Nucleus accumbens (tissue), 56 donors: Measurements from ENCODE around the gene MRPS6.

Experiments used
- DNase-seq, 56 donors: peaks; one replicate each; lab custom pipeline; 2025; lab: John Stamatoyannopoulos, UW

Gene MRPS6

GRCh38 chr21:34094949-34095348, 21.6 kb downstream of the MRPS6 start:
- no peak for DNase-seq

GRCh38 chr21:34097442-34097841, 24.1 kb downstream of the MRPS6 start:
- DNase-seq, result no peak

- DNase-seq, result no peak
Measured at GRCh38 chr21:34100337-34100736, 27.0 kb downstream of the MRPS6 start.

- DNase-seq, result no peak
Measured at GRCh38 chr21:34100790-34101189, 27.4 kb downstream of the MRPS6 start.

GRCh38 chr21:34105947-34106541, 32.7 kb downstream of the MRPS6 start:
- DNase-seq, result no peak

- no peak for DNase-seq
Measured at GRCh38 chr21:34107606-34108005, 34.2 kb downstream of the MRPS6 start.

- no peak for DNase-seq
Measured at GRCh38 chr21:34109075-34109474, 35.7 kb downstream of the MRPS6 start.

GRCh38 chr21:34110594-34111202, 37.3 kb downstream of the MRPS6 start:
- no peak for DNase-seq

- DNase-seq, result no peak
Measured at GRCh38 chr21:34112316-34113033, 39.1 kb downstream of the MRPS6 start.

- no peak for DNase-seq
Measured at GRCh38 chr21:34113842-34114241, 40.5 kb downstream of the MRPS6 start.

- DNase-seq, result no peak
Measured at GRCh38 chr21:34115160-34115559, 41.8 kb downstream of the MRPS6 start.

GRCh38 chr21:34116569-34116968, 43.2 kb downstream of the MRPS6 start:
- no peak for DNase-seq

GRCh38 chr21:34120867-34121266, 47.5 kb downstream of the MRPS6 start:
- DNase-seq, result no peak

- no peak for DNase-seq
Measured at GRCh38 chr21:34122047-34122446, 48.7 kb downstream of the MRPS6 start.

- DNase-seq, result peak in 3 of 56 donors; percentile 7 to 26 (median 15)
Measured at GRCh38 chr21:34123609-34124008, 50.2 kb downstream of the MRPS6 start.

- DNase-seq, result peak in 24 of 56 donors; percentile 9 to 79 (median 47)
Measured at GRCh38 chr21:34126269-34126668, 52.9 kb downstream of the MRPS6 start.

- DNase-seq, result peak in 1 of 56 donors; percentile 45
Measured at GRCh38 chr21:34126691-34127090, 53.3 kb downstream of the MRPS6 start.

GRCh38 chr21:34128124-34128523, 54.7 kb downstream of the MRPS6 start:
- DNase-seq, result no peak

GRCh38 chr21:34128674-34129038, 55.3 kb downstream of the MRPS6 start:
- DNase-seq, result peak in 1 of 56 donors; percentile 53

GRCh38 chr21:34129039-34129891, 55.9 kb downstream of the MRPS6 start:
- DNase-seq, result peak in 28 of 56 donors; percentile 7 to 71 (median 40)
